MM.1S (cell line): Measurements from ENCODE around the gene ELFN1.

Source experiments
- DNase-seq: peaks from one replicate; pipeline ENCODE4 v3.0.0-alpha.2; 2015
- H2AFZ ChIP-seq: fragments of 300-600 bp; sonication (generic); 2 replicates; pipeline ENCODE4 v1.6.0; 2016; ENCODE audit warnings: antibody characterized with exemption, low read length
- H3F3A ChIP-seq: fragments of 300-600 bp; sonication (generic); 2 replicates; pipeline ENCODE4 v1.6.1; 2016; ENCODE audit warnings: mild to moderate bottlenecking, antibody characterized with exemption, low read length, moderate library complexity, mixed read lengths; ENCODE audit not compliant: insufficient read depth
- H3K27ac ChIP-seq: fragments of 300-600 bp; sonication (generic); 2 replicates; pipeline ENCODE4 v1.5.1; 2016; ENCODE audit warnings: mild to moderate bottlenecking, low read length
- H3K27me3 ChIP-seq: fragments of 300-600 bp; sonication (generic); replicated peaks from 2 replicates; pipeline ENCODE4 v1.6.0; 2016; ENCODE audit warnings: low read length; ENCODE audit not compliant: insufficient read depth
- H3K36me3 ChIP-seq: fragments of 300-600 bp; sonication (generic); replicated peaks from 2 replicates; pipeline ENCODE4 v1.6.1; 2016; ENCODE audit warnings: mild to moderate bottlenecking, low read length, mixed read lengths; ENCODE audit not compliant: insufficient read depth
- H3K4me1 ChIP-seq: fragments of 300-600 bp; sonication (generic); 2 replicates; pipeline ENCODE4 v1.6.1; 2016; ENCODE audit warnings: low read length, mixed read lengths
- H3K4me2 ChIP-seq: fragments of 300-600 bp; sonication (generic); 2 replicates; pipeline ENCODE4 v1.6.0; 2016; ENCODE audit warnings: low read depth, low read length
- H3K4me3 ChIP-seq: fragments of 300-600 bp; sonication (generic); 2 replicates; pipeline ENCODE4 v1.5.1; 2016; ENCODE audit warnings: low read length, mixed read lengths
- H3K79me2 ChIP-seq: fragments of 300-600 bp; sonication (generic); 2 replicates; pipeline ENCODE4 v1.6.1; 2016; ENCODE audit warnings: mixed run types, low read length, mixed read lengths
- H3K9ac ChIP-seq: fragments of 300-600 bp; sonication (generic); 2 replicates; pipeline ENCODE4 v1.6.1; 2016; ENCODE audit warnings: low read length, mixed read lengths
- H3K9me2 ChIP-seq: fragments of 300-600 bp; sonication (generic); replicated peaks from 2 replicates; pipeline ENCODE4 v1.6.1; 2016; ENCODE audit warnings: mild to moderate bottlenecking, low read length, mixed read lengths; ENCODE audit not compliant: insufficient read depth
- H3K9me3 ChIP-seq: fragments of 300-600 bp; sonication (generic); replicated peaks from 2 replicates; pipeline ENCODE4 v1.6.1; 2016; ENCODE audit warnings: mild to moderate bottlenecking, low read length, mixed read lengths; ENCODE audit not compliant: insufficient read depth
- H4K20me1 ChIP-seq: fragments of 300-600 bp; sonication (generic); 2 replicates; pipeline ENCODE4 v1.6.1; 2016; ENCODE audit warnings: mild to moderate bottlenecking, low read length, moderate library complexity, mixed read lengths; ENCODE audit not compliant: insufficient read depth
- EZH2 ChIP-seq: fragments of 300-600 bp; sonication (generic); optimal IDR thresholded peaks from 2 replicates; pipeline ENCODE3; 2017; ENCODE audit warnings: low read depth, mild to moderate bottlenecking, antibody characterized with exemption, low read length, mixed read lengths
- EZH2phosphoT487 ChIP-seq: fragments of 300-600 bp; sonication (generic); IDR thresholded peaks from 2 replicates; pipeline ENCODE4 v1.6.1; 2018; ENCODE audit warnings: antibody characterized with exemption, low read length
- TF ChIP-seq, protein P1 (sequence below): fragments of 300-600 bp; sonication (generic); IDR thresholded peaks from 2 replicates; pipeline ENCODE4 v1.5.1; 2016; ENCODE audit warnings: antibody characterized with exemption, low read length, mixed read lengths

Gene ELFN1

DNA sequence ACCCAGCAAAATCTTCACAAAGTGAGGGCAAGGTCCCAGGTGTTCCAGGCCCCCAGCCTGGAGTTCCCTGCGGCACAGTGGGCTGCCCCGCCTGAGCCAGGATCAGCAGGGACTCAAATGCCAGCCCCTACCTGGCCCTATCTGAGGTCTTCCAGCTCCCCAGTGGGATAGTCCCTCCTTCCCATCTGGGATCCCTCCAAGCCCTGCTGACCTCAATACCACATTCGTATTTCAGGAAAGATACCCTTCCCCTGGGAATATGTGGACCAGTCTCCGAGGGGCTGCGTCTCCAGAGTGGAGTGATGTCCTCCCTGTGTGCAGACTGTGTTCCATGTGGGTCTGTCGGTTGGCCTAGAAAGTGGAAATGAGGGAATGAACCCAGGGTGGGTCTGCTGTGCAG lies 40.9 kb downstream of the ELFN1 start:
- Histone ChIP-seq H3K9me2 (no peaks in the 10 kb centered on the region), H3K79me2 (no peaks in the 10 kb centered on the region), H3K27me3 (peaks cover 75% of the 10 kb centered on the region), H3K27ac (no peak overlapping the region), H3K4me2 (no peak overlapping the region), H2AFZ (no peak overlapping the region), H3K4me3 (no peak overlapping the region), H3F3A (no peaks in the 10 kb centered on the region), H3K9me3 (0 out of 2 replicates have a peak, but pooled peaks cover 5% of the 10 kb centered on the region), H3K9ac (no peak overlapping the region), H4K20me1 (no peaks in the 10 kb centered on the region), H3K4me1 (no peaks in the 10 kb centered on the region), H3K36me3 (no peaks in the 10 kb centered on the region)
- no peak for TF ChIP-seq EZH2phosphoT487
- no peak for TF ChIP-seq EZH2
- TF ChIP-seq, protein P1, sequence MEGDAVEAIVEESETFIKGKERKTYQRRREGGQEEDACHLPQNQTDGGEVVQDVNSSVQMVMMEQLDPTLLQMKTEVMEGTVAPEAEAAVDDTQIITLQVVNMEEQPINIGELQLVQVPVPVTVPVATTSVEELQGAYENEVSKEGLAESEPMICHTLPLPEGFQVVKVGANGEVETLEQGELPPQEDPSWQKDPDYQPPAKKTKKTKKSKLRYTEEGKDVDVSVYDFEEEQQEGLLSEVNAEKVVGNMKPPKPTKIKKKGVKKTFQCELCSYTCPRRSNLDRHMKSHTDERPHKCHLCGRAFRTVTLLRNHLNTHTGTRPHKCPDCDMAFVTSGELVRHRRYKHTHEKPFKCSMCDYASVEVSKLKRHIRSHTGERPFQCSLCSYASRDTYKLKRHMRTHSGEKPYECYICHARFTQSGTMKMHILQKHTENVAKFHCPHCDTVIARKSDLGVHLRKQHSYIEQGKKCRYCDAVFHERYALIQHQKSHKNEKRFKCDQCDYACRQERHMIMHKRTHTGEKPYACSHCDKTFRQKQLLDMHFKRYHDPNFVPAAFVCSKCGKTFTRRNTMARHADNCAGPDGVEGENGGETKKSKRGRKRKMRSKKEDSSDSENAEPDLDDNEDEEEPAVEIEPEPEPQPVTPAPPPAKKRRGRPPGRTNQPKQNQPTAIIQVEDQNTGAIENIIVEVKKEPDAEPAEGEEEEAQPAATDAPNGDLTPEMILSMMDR = no peak
- DNase-seq = no peak

DNA sequence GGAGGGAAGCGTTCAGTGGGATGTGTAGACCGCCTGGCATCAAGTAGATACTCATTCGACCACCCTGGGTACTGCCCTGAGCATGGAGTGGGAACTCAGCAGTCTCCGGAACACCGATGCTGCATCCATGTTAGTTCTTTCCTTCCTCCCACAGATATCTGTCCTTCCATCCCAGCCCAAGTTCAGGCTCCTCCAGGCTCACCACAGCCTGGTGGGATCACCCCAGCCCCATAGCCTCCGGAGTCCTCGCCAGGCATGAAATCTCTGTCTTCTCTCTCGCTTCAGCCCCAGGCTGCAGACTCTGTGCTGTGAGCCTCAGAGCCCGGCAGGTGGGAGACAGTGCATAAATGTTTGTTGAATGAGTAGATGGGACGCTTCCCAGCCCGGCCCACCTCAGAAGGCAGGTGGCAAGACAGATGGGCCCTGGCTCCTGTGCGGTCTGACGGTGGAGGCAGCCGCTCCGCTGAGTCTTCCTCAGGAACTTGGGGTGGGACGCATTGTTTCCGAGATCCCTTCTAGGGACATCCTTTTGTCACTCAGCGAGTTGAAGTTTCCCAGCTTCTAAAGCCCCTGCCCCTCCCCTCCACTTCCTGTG lies 42.9 kb downstream of the ELFN1 start:
- H3K36me3 ChIP-seq = no peaks in the 10 kb centered on the region
- 0 out of 2 replicates have a peak, but pooled peaks cover 5% of the 10 kb centered on the region for H3K9me3 ChIP-seq
- no peaks in the 10 kb centered on the region for H3K9me2 ChIP-seq
- no peak overlapping the region for H3K27ac ChIP-seq
- H3K79me2 ChIP-seq = no peaks in the 10 kb centered on the region
- no peak overlapping the region for H3K4me3 ChIP-seq
- H3K27me3 ChIP-seq = peaks cover 79% of the 10 kb centered on the region
- H4K20me1 ChIP-seq = no peaks in the 10 kb centered on the region
- no peak overlapping the region for H3K4me2 ChIP-seq
- DNase-seq = no peak
- H3F3A ChIP-seq = no peaks in the 10 kb centered on the region
- TF ChIP-seq, protein P1 = no peak
- no peak for TF ChIP-seq EZH2phosphoT487
- no peak for TF ChIP-seq EZH2
- no peak overlapping the region for H3K9ac ChIP-seq
- H3K4me1 ChIP-seq = no peaks in the 10 kb centered on the region
- no peak overlapping the region for H2AFZ ChIP-seq

DNA sequence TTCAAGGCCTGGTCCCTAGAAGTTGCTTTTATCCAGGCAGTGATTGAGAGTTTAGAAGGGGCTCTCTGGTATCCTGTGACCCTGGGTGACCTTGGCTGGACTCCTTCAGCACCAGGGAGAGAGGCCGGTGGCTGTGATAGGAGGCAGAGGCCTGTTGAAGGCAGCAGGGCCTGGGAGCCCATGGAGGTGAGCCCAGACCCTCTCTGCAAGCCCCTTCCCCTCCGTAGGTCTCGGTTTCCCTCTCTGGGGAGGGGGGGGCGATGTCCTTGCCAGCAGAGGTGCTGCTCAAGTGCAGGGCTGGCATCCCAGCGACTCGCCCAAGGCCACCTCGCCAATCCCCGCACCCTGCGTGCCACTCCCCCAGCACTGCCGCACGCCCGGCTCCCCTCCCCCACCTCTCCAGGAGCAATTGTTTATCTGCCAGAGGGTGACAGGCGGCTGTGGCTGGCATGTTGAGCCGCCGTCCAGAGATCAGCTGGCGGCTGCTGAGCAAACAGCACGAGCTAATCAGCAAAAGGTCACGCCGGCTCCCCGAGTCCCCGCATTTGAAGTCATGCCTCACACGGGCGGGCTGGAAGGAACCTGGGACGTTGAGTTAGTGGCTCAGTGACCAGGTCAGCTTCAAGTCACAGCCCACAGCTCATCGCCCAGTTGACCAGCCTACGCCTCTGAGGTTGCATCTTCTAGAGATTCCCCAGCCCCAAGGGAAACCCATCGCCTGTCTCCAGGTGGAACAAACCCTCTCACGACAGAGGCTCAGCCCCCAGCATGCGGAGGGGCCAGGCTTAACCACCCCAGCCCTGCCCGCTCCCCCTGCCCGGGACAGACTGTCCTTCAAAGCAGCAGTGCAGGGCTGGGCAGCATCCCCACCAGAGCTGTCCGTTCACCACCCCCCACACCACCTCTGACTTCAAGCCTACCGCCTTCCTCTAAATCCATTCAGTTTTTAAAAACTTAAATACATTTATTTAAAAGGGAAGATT lies 43.7 kb downstream of the ELFN1 start:
- Histone ChIP-seq H3K4me3 (no peak overlapping the region), H3K4me1 (no peaks in the 10 kb centered on the region), H3K9ac (no peak overlapping the region), H3K27me3 (peaks cover 79% of the 10 kb centered on the region), H3F3A (no peaks in the 10 kb centered on the region), H3K36me3 (no peaks in the 10 kb centered on the region), H3K79me2 (no peaks in the 10 kb centered on the region), H3K9me2 (no peaks in the 10 kb centered on the region), H3K4me2 (no peak overlapping the region), H3K27ac (no peak overlapping the region), H4K20me1 (no peaks in the 10 kb centered on the region), H3K9me3 (0 out of 2 replicates have a peak, but pooled peaks cover 5% of the 10 kb centered on the region), H2AFZ (no peak overlapping the region)
- no peak for DNase-seq
- TF ChIP-seq, protein P1 = no peak
- no peak for TF ChIP-seq EZH2phosphoT487
- no peak for TF ChIP-seq EZH2
